HG03520 (cell line): ENCODE data around the gene MEGF6.

Experiments
- ATAC-seq: cut with Tn5 transposase; IDR thresholded peaks from one replicate; pipeline ENCODE4 v1.9.1; 2021; ENCODE audit warnings: mild to moderate bottlenecking, moderate library complexity; ENCODE audit not compliant: unreplicated experiment

The MEGF6 gene

GRCh38 chr1:3463891-3464648 lies 147.2 kb downstream of the MEGF6 start:
- ATAC-seq: no peak

DNA sequence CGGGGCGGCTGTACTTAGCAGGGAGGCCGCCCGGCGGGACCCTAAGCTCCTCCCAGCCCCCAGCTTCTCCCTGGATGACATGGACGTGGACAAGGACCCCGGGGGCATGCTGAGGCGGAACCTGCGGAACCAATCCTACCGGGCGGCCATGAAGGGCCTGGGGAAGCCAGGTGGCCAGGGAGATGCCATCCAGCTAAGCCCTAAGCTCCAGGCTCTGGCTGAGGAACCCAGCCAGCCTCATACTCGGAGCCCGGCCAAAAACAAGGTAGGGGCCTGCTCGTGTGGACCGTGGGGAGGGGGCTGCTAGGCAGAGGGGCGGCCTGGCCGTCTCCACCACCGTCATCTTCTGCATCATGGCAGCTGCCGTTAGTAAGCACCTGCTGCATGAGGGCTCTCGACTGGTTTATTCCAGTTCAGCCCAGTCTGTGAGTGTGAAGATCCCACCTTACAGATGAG lies 147.9 kb downstream of the MEGF6 start:
- no peak for ATAC-seq

GRCh38 chr1:3463013-3463385 lies 148.3 kb downstream of the MEGF6 start:
- ATAC-seq: no peak

DNA sequence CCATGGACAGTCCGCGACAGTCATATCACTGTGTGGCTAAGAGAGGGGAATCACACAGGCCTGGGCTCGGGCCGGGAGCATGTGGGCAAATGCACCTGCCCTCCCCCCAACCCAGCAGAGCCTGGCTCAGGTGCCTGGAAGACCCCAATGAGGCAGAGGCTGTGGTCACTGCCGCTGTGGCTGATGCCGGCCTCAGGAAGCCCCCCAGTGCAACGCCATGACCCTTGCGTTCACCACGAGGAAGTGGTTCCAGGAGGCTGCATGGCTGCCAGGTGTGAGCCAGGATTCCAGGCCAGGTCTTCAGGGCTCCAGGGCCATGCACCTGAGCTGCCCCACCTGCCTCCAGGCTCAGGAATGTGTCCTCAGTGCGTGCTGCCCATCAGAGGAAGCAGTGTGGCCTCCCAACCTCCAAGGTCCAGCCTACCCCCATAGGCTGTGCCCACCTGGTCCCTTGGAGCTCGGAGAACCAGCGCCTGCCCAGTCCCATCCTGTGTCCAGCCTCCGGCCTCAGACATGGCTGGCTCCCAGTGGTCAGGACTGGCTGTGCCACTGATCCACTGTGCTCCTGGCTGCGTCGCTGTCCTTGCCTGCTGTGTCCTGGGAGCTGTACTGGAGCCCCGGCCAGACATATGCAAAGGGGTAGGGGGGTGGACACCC lies 148.8 kb downstream of the MEGF6 start:
- ATAC-seq: no peak

- ATAC-seq: no peak
Measured at GRCh38 chr1:3461934-3462275, 149.4 kb downstream of the MEGF6 start.

- no peak for ATAC-seq
Measured at GRCh38 chr1:3461238-3461933, 149.9 kb downstream of the MEGF6 start.

DNA sequence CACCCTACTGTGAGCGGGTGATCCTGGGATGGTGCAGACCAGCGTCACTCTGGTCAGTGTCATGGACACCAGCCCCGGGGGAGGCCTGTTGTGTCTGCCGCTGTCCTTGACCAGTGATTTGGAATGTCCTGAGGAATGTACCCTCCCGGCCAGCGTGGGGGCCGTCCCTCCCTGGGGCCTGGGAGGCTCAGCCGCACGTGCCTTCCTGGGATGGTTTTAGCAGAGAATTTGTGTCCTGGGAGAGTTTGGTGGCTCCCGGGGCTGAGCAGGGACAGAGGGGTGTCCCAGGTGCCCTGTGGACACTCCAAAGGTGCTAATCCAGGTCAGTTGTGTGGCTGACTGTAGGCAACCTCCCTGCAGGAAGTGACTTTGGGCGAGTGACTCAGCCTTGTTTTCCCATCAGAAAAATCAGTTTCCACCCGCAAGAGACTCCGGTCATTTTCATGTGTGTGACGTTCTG lies 150.6 kb downstream of the MEGF6 start:
- no peak for ATAC-seq

DNA sequence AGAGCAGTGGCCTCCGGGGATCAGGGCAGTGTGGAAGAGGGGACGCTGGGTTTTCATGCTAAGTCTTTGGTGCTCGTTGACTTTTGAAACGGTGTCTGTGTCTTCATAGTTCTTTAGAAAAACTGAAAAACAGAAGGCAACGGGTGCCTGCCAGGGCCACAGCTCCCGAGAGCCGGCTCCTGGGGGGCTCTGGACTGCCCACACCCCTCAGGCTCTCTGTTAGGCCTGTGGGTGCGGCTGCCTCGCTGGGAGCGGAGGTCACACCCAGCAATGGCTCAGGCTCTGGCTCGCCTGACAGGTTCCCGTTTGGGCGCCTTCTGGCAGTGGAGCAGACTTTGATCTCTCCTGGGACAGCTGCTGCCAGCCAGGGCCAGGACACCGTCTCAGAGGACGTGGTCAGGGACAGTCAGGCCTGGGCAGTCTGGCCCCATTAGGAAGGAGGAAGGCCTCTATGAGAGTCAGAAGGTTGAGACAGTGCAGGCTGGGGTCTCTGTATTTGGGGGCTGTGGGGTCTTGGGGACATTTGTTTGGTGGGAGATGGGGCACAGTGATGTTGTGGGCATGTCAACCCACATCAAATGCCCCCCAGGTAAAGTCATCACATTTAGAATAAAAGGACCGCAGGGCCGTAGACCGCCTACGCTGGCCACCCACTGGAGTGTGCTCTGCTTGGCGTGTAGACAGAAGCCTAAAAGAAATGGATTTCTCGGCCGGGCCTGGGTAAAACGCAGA lies 151.2 kb downstream of the MEGF6 start:
- no peak for ATAC-seq

GRCh38 chr1:3459051-3459908 lies 152.0 kb downstream of the MEGF6 start:
- ATAC-seq: no peak

GRCh38 chr1:3457910-3458883 lies 153.1 kb downstream of the MEGF6 start:
- no peak for ATAC-seq

DNA sequence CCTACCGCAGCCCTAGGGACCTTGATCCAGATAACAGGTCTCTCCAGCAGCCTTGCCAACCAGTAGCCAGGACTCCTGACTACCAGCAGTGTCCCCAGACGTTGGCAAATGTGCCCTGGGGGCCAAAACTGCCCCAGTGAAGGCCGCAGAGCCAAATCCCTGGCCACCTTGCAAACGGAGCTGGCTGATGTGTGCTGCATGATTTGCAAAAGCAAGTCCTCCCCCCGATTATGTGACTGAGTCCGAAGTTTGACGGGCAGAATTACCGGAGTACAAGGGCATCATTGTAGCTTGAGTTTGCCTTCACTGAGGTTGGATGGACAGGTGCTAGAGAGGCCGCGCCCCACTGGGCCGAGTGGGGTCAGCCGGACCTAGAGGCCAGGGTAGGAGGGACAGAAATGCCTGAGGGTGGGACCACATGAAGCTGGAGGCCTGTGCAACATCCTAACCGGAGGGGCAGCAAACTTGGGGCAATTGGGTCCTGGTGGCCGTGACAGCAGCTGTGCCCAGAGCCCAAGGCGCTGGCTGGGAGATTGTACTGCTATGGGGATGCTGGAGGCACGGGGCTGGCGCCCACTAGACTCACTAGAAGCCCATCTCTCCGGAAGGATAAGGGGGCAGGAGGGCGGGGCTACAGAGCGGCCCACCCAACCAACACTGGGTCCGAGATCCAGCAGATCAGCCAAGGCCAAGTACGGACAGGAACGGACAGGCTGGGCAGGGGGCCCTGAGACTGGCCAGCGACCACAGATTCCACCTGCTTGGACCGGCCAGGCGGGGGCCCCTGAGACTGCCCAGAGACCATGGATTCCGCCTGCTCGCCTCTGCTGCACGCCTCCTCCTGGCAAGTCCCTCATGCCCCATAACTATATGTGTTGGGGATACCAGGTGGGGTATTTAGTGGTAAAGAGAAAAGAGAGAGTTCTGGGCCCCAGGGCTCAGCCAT lies 154.1 kb downstream of the MEGF6 start:
- no peak for ATAC-seq

GRCh38 chr1:3456449-3456963 lies 154.8 kb downstream of the MEGF6 start:
- no peak for ATAC-seq

DNA sequence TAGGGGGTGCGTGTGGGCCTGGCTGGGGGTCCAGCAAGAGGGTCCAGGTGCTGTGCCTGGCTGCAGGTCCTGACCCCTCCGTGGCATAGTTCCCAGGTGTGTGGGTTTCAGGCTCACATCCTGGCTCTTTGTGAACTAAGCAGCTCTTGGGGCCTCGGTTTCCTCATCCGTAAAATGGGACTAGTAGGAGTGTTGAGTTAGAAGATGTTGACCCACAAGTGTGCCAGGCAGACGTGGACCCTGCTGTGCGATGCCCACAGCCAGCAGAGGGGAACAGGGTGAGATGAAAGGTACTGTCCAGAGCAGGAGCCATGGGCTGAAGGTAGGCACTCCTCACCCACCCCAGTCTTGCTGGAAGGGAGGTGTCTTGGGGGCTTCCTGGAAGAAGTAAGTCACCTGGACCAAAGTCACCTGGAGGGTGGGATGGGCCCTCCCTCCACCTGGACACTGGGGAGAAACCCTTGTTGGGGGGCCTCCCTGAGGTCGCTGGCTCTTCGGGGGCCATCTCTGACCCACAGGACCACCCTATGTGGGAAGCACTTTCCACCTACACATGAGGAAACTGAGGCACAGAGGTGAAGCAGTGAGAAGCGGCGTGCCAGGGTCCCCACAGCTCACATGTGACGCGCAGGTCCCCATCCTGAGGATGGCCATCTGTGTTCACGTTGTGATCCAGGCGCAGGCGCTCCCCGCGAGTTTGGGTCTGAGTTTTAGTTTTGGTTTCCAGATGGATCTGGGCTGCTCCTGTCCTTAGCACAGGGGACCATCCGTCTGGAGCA lies 155.4 kb downstream of the MEGF6 start:
- no peak for ATAC-seq

DNA sequence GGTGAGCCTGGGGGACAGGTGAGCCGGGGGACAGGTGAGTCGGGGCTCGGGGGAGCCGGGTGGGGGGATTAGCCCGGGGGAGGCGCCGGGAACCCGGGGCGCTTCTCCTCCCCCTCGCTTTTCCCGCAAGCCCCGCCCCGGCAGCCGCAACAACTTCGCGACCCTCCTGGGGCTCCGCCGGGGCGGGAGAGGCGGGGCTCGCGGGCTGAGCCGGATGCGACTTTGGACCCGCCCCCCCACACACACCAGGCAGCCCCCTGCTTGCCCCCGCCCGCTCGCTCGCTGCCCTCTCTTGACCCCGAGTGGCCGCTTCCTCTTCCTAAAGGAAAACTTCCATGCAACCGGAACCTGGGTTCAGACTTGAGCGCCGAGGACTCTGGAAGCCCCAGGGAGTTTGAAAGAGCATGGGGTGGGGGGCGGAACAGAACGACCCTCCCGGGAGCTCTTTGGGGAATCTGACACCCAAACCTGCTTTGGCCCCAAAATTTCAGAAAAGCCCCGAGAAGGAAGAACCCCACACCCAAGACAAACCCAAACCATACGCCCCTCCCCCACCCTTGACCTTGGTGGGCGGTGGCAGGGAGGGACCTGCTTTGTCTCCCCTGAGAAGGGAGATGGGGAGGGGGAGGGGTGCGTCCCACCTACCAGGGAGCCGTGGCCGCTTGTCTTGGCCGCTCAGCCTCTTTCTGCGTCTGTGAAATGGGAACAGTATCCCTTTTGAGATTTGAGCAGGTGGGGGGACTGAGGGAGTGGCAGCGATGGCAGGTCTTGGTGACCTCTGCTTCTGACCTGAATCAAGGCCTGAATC lies 156.3 kb downstream of the MEGF6 start:
- no peak for ATAC-seq

DNA sequence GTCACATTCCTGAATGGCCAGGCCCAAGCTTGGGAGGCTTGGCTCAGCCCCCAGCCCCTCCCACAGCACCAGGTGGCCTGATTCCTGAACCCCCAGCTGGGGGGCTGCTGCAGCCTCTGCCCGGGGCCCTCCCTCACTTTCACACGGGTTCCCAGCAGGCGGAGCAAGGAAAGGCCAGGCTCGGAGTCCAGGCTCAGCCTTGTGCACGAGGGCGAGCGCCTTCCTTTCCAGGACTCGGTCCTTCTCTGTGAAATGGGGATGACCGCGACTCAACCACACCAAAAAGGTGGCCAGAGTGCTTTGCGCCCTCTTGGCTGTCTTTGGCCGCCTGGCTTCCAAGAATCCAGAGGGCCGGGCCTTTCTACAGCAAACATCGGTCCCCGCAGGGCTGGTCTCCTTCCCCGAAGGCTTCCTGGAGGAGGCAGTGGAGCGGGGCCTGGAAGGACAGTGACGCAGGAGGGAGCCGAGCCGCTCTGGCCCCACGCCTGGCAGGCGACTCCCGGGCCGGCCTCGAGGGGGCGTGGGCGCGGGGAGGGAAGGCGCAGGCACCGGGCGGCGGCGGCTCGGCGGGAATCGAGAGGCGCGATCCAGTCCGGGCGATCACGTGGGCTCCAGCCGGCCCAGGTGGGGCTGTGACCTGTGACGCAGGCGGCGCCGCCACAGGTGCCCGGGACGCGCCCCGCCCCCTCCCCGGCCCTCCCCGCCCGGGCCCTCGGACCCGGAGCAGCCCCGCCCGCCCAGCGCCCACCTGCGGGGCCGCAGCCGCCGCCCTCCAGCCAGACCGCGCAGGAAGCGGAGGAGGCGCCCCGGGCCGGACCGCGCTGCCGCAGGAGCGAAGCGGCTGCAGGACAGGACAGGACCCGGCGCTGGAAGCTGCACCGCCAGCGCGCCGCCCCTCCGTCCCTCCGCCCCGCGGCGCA lies 157.2 kb downstream of the MEGF6 start, which contains the start of gene ARHGEF16:
ARHGEF16 (plus strand) TSS at position 775 of the 920 bp plus-strand sequence. CDS start 8,420 bp downstream, outside the sequence.
- no peak for ATAC-seq
